Measurements from ENCODE around the gene DGKE.

The DGKE gene

GRCh38 chr17:56914581-56915273 is 80.8 kb downstream of the DGKE start:
- DNase-seq (ENCODE audit: low read depth in 2 of 2) = no peak

- no peak for DNase-seq (ENCODE audit: low read depth in 2 of 2)
These were observed 83.8 kb downstream of the DGKE start for GRCh38 chr17:56917559-56918296.

GRCh38 chr17:56918916-56919315 is 85.0 kb downstream of the DGKE start:
- DNase-seq (ENCODE audit: low read depth in 2 of 2) = no peak

All from stimulated activated CD8-positive, alpha-beta memory T cell treated with anti-CD3 and anti-CD28 coated beads, Interleukin-2, amount 100 ng/mL, for 48 hours (primary cell).